Thyroid gland (tissue), 4 donors: ENCODE data around the gene NBL1.

Experiments used
- POLR2A ChIP-seq, 2 donors: fragments of 450-650 bp; IDR thresholded peaks; one replicate each; pipeline ENCODE4 v1.6.1; 2017; ENCODE audit warnings: antibody characterized with exemption in 2 of 2, mild to moderate bottlenecking in 2 of 2, moderate library complexity in 1 of 2
- TF ChIP-seq, protein P1 (sequence below), 6 experiments: fragments of 200-600 bp in 3 of 6; fragments of 450-650 bp in 3 of 6; sonication (generic) in 3 of 6; IDR thresholded peaks; one replicate each; pipeline ENCODE4 v1.5.1; 2016 to 2019; ENCODE audit warnings: antibody characterized with exemption in 6 of 6, mild to moderate bottlenecking in 2 of 6, inconsistent platforms in 1 of 6, moderate library complexity in 1 of 6

DNA sequence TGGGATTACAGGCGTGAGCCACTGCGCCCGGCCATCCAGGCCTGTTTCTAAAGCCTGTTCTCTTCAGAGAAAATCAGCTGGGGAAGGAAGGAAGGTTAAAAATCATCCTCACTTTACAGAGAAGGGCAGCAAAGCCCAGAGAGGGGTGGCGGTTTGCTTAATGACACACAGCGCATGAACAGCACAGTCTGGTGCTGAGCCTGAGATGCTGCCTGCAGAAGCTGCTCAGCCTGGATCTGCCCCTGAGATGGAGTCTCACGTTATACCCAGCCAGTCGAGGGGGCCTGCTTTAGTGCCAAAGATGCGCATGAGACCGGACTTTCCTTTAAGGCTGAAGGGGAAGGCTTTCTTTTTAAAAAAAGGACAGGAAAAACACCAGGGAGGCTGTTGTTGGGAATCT, 41.9 kb downstream of the NBL1 start:
- no peak for TF ChIP-seq POLR2A (IDR thresholded peaks at IDR 0.05)
- TF ChIP-seq, protein P1, sequence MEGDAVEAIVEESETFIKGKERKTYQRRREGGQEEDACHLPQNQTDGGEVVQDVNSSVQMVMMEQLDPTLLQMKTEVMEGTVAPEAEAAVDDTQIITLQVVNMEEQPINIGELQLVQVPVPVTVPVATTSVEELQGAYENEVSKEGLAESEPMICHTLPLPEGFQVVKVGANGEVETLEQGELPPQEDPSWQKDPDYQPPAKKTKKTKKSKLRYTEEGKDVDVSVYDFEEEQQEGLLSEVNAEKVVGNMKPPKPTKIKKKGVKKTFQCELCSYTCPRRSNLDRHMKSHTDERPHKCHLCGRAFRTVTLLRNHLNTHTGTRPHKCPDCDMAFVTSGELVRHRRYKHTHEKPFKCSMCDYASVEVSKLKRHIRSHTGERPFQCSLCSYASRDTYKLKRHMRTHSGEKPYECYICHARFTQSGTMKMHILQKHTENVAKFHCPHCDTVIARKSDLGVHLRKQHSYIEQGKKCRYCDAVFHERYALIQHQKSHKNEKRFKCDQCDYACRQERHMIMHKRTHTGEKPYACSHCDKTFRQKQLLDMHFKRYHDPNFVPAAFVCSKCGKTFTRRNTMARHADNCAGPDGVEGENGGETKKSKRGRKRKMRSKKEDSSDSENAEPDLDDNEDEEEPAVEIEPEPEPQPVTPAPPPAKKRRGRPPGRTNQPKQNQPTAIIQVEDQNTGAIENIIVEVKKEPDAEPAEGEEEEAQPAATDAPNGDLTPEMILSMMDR (IDR thresholded peaks at IDR 0.05), result no peak
